ENCODE measurements around the gene PPP1R2B. TPM values are rescaled to one million over a fixed set of nuclear protein-coding genes. Genes with fewer than 3 reads are reported as not detected.
"Not testable (repeated sequence)": the region's sequence is repeated elsewhere in the genome, so short reads cannot be mapped to it uniquely, and the experiment has no call there.

Gene PPP1R2B
- total and polyA plus RNA-seq, 8 donors = 0.09 to 0.14 (median 0.14) TPM; not detected in 5

DNA sequence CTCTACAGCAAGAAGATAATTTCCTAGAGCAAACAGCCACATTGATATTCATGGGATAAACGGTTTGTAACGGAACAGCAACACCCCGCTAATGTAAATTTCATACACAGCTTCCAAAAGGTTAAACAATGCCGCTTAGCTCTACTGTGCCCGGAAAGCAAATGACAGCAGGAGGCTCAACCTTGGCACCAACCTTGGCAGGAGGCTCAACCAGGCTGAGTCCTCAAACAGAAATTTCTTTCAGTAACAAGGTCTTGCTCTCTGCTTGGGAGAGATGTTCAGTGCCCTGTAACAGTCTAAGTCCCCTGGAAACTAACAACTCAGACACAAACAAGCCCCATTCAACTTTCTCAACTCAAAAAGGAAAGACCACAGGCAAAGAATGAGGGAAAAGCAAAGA, 11.1 kb upstream of the PPP1R2B start:
- H3K27me3 ChIP-seq = no peaks in the 10 kb centered on the region
- no peaks in the 10 kb centered on the region for H3K9me3 ChIP-seq
- DNase-seq = no peak
- no peak for ATAC-seq
- H3K4me3 ChIP-seq = no peak overlapping the region
- TF ChIP-seq CTCF (IDR thresholded peaks at IDR 0.05) = no peak
- H3K4me1 ChIP-seq = no peaks in the 10 kb centered on the region
- H3K27ac ChIP-seq = no peak overlapping the region
- intact Hi-C loops (cut with DNase I) = no loop called here
- H3K36me3 ChIP-seq = no peaks in the 10 kb centered on the region

DNA sequence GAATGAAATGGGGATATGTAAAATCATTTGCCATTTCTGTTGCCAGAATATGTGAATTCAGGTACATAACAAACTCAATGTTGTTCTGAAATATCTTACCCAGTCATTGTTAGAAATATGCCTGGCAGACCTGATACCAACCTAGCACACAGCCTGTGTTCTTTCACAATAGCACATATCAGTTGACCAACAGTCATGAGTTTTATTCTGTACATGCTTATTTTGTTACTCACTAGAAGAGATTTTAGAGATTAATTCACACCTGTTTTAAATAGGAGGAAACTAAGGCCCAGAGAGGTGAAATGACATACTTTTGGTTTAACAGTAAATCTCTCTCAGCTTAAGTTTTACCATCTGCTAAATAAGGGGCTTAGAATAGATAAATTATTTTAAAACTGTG, 8.4 kb upstream of the PPP1R2B start:
- Histone ChIP-seq H3K4me1 (no peaks in the 10 kb centered on the region), H3K4me3 (no peak overlapping the region), H3K27me3 (no peaks in the 10 kb centered on the region), H3K9me3 (no peaks in the 10 kb centered on the region), H3K27ac (no peak overlapping the region), H3K36me3 (no peaks in the 10 kb centered on the region)
- intact Hi-C loops (cut with DNase I) = no loop called here
- no peak for DNase-seq
- ATAC-seq = no peak
- TF ChIP-seq CTCF (IDR thresholded peaks at IDR 0.05) = no peak

DNA sequence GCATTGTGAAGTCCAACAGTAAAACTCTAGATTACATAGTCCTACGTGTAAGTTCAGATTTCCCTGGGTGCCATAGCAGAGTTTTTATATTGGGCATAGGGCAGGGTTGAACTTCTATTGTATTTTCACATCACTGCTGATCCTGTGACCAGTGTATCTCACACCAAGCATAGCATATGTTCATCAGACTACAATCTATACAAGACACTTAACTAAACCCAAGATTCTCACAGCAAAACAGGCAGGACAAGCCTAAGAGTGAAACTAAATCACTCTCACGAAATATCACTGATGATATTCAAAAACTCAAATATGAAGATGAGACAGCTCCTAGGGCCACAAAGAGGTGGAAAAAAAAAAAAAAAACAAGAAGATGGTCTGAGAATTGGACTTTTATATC, 3.2 kb upstream of the PPP1R2B start:
- Histone ChIP-seq H3K9me3 (peaks cover 0 to 13% of the 10 kb centered on the region in 2 donors), H3K27me3 (peaks cover 0 to 11% of the 10 kb centered on the region in 2 donors), H3K27ac (no peak overlapping the region), H3K36me3 (no peaks in the 10 kb centered on the region), H3K4me3 (no peak overlapping the region), H3K4me1 (no peaks in the 10 kb centered on the region)
- no peak for TF ChIP-seq CTCF (IDR thresholded peaks at IDR 0.05)
- no peak for ATAC-seq
- intact Hi-C loops (cut with DNase I) = no loop called here
- no peak for DNase-seq

DNA sequence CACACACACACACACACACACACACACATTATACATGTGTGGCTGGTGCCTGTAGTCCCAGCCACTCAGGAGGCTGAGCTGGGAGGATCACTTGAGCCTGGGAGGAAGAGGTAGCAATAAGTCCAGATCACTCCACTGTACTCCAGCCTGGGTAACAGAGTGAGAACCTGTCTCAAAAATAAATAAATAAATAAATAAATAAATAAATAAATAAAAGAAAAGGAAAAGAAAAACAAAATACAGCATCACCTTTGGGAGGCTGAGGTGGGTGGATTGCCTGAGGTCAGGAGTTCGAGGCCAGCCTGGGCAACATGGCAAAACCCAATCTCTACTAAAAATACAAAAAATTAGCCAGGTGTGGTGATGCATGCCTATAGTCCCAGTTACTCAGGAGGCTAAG, 1.6 kb upstream of the PPP1R2B start:
- H3K4me1 ChIP-seq; H3K4me3 ChIP-seq; ATAC-seq; intact Hi-C loops (cut with DNase I); DNase-seq; H3K27ac ChIP-seq; H3K36me3 ChIP-seq: not testable (repeated sequence)
- Histone ChIP-seq H3K9me3 (peaks cover 0 to 13% of the 10 kb centered on the region in 2 donors), H3K27me3 (peaks cover 0 to 11% of the 10 kb centered on the region in 2 donors)

DNA sequence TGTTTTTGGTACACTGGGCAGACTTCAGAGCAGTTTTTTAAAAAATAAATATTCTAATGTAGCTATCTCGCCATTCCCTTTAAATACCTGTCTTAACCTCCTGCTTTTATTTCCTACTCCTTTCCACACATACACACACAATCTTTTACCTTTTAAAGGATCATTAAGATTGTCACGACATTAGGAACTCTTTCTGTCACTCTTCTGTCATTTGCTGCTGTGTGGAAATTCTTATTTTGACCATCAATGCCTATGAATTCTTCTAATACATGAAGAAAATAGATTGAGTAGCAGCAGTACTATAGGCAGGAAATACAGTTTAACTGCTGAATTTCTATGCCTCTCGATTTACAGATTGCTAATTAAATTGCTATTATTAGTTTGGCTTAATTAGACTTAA, 1.8 kb downstream of the PPP1R2B start:
- Histone ChIP-seq H3K4me1 (no peaks in the 10 kb centered on the region), H3K9me3 (peaks cover 0 to 24% of the 10 kb centered on the region in 2 donors), H3K36me3 (no peaks in the 10 kb centered on the region), H3K4me3 (no peak overlapping the region), H3K27me3 (peaks cover 0 to 11% of the 10 kb centered on the region in 2 donors), H3K27ac (no peak overlapping the region)
- DNase-seq (no peak), ATAC-seq (no peak)
- intact Hi-C loops (cut with DNase I) = no loop called here
- no peak for TF ChIP-seq CTCF (IDR thresholded peaks at IDR 0.05)

DNA sequence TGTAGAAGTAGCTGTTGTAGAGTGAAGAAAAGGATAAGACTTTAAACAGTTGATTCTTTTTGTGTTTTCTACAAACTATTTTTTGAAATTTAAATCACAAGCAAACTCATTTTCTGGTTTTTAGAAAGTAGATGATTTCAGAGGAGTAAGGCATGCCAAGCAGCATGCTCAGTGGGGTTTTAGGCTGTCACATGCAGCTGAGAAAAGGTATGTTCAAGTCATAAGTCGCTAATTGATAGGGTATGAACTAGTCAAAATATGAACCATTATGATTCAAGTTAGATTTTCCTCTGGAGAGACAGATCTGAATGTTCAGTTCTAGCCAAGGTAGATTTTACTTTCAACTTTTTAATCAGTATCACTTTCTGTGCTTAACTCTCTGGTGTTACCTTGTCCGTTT, 3.0 kb downstream of the PPP1R2B start:
- H3K4me1 ChIP-seq; DNase-seq; ATAC-seq; H3K36me3 ChIP-seq; H3K4me3 ChIP-seq; intact Hi-C loops (cut with DNase I); H3K27ac ChIP-seq: not testable (repeated sequence)
- Histone ChIP-seq H3K27me3 (peaks cover 0 to 11% of the 10 kb centered on the region in 2 donors), H3K9me3 (peaks cover 0 to 24% of the 10 kb centered on the region in 2 donors)
